Kidney (tissue), 14 donors: ENCODE results near the gene ACTN2. TPM values are rescaled to one million over a fixed set of nuclear protein-coding genes. Genes with fewer than 3 reads are reported as not detected.

Experiments used
- DNase-seq, 5 donors: peaks; one replicate each; pipeline ENCODE4 v3.0.0-alpha.2; 2013 to 2020
- FAIRE-seq: peaks from 2 replicates; lab custom pipeline; 2012; peaks lifted over from hg19 to GRCh38; lab: Jason Lieb, UNC
- H3K27ac ChIP-seq, 2 donors: one replicate each; pipeline ENCODE4 v1.7.0; 2013; ENCODE audit warnings: low read depth in 2 of 2, low read length in 2 of 2, inconsistent platforms in 1 of 2
- H3K27me3 ChIP-seq: one replicate; pipeline ENCODE4 v1.7.1; 2013; ENCODE audit warnings: low read length, inconsistent platforms; ENCODE audit not compliant: control insufficient read depth, insufficient read depth
- H3K36me3 ChIP-seq, 3 donors: one replicate each; pipeline versions ENCODE4 v1.7.0 to v1.7.1; 2013; ENCODE audit warnings: low read length in 3 of 3, control low read depth in 1 of 3, inconsistent platforms in 1 of 3; ENCODE audit not compliant: insufficient read depth in 3 of 3, control insufficient read depth in 2 of 3
- H3K4me1 ChIP-seq, 3 donors: one replicate each; pipeline versions ENCODE4 v1.7.0 to v1.7.1; 2013; ENCODE audit warnings: low read length in 3 of 3, inconsistent platforms in 1 of 3, low read depth in 1 of 3; ENCODE audit not compliant: control insufficient read depth in 2 of 3, insufficient read depth in 2 of 3
- H3K4me3 ChIP-seq, 3 donors: one replicate each; pipeline versions ENCODE4 v1.7.0 to v1.8.1; 2013; ENCODE audit warnings: low read length in 3 of 3, control low read depth in 1 of 3, inconsistent platforms in 1 of 3
- H3K9ac ChIP-seq, 3 donors: one replicate each; pipeline versions ENCODE4 v1.7.0 to v1.7.1; 2013; ENCODE audit warnings: low read length in 3 of 3, control low read depth in 1 of 3, inconsistent platforms in 1 of 3
- H3K9me3 ChIP-seq, 3 donors: one replicate each; pipeline versions ENCODE4 v1.7.0 to v1.7.1; 2013; ENCODE audit warnings: low read length in 3 of 3, control low read depth in 1 of 3, inconsistent platforms in 1 of 3; ENCODE audit not compliant: control insufficient read depth in 2 of 3, insufficient read depth in 1 of 3
- intact Hi-C: fragments of 100-400 bp; cut with DNase I; formaldehyde crosslinking; loops from one replicate; pipeline ENCODE4 v1.11.1; 2022
- polyA plus RNA-seq: library from polyadenylated mRNA; stranded (reverse); fragments of 350-450 nt; fragmentation: Illumina TruSeq; extraction: RNeasy Lipid Tissue Mini Kit (QIAGEN cat#74804); gene quantifications from one replicate; pipeline ENCODE4 v1.2.3, GENCODE V29; 2014; ENCODE audit warnings: low read depth, low replicate concordance; ENCODE audit not compliant: insufficient read depth
- total RNA-seq: library from RNA; stranded (reverse); fragmentation: NEBNext Ultra II Directional; extraction: Animal tissue kit (Norgen Biotek cat#: 25700); gene quantifications from one replicate; pipeline ENCODE4 v1.2.1, GENCODE V29; 2021
- TF ChIP-seq, protein P1 (sequence below): IDR thresholded peaks from 3 replicates; pipeline ENCODE4 v1.5.1; 2012; ENCODE audit warnings: mild to moderate bottlenecking, moderate library complexity, borderline replicate concordance; ENCODE audit not compliant: insufficient read depth; ENCODE audit errors: extremely low read depth
- donor health status: control.
- donor health status: control.
- donor health status: control.
- donor health status: control.
- donor health status: control.
- donor health status: DM: yes; HTN: yes; CAD: no.
- donor health status: Normal renal cell carcinoma (clear cell type).

ACTN2 gene
- total and polyA plus RNA-seq, 2 donors from 2014 or later, result 0.60 to 1.6 TPM

DNA sequence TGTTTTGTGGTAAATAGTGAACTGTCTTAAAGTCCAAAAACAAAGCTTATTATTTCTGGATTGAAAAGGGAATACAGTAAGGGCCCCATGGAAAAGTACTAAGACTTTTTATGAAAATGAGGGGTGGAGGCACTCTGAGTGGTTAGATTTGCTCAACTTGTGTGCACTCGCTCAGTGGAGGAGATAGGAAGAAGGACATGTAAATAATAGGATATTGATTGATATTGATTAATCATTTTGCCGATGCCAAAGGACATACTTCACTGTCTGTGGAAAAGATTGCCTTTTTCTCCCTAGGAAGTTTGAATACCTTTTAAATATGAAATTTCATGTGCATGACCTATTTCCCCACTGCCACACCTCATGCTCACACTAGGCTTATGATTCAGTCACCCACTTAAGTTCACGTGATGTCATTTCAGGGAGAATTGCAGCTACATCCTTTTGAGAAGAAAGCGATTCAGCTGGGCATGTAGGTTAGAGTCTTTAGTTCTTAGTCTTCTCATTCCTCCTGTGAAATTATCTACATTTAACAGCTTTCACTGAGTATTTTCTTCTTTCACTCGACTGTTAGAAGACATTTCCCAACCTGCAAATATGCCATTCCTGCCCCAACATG lies 113.8 kb downstream of the ACTN2 start:
- intact Hi-C loops, result no loop called here
- Histone ChIP-seq H3K4me3 (no peak overlapping the region), H3K27ac (peak overlapping the region in 1 of 2 donors; percentile 45), H3K36me3 (peaks cover 0 to under 1% (median 0%) of the 10 kb centered on the region in 3 donors), H3K27me3 (no peaks in the 10 kb centered on the region), H3K9ac (no peak overlapping the region), H3K4me1 (peaks cover 0 to 15% (median 14%) of the 10 kb centered on the region in 3 donors), H3K9me3 (no peaks in the 10 kb centered on the region)
- DNase-seq (no peak), FAIRE-seq (no peak)
- TF ChIP-seq, protein P1, sequence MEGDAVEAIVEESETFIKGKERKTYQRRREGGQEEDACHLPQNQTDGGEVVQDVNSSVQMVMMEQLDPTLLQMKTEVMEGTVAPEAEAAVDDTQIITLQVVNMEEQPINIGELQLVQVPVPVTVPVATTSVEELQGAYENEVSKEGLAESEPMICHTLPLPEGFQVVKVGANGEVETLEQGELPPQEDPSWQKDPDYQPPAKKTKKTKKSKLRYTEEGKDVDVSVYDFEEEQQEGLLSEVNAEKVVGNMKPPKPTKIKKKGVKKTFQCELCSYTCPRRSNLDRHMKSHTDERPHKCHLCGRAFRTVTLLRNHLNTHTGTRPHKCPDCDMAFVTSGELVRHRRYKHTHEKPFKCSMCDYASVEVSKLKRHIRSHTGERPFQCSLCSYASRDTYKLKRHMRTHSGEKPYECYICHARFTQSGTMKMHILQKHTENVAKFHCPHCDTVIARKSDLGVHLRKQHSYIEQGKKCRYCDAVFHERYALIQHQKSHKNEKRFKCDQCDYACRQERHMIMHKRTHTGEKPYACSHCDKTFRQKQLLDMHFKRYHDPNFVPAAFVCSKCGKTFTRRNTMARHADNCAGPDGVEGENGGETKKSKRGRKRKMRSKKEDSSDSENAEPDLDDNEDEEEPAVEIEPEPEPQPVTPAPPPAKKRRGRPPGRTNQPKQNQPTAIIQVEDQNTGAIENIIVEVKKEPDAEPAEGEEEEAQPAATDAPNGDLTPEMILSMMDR, result no peak

DNA sequence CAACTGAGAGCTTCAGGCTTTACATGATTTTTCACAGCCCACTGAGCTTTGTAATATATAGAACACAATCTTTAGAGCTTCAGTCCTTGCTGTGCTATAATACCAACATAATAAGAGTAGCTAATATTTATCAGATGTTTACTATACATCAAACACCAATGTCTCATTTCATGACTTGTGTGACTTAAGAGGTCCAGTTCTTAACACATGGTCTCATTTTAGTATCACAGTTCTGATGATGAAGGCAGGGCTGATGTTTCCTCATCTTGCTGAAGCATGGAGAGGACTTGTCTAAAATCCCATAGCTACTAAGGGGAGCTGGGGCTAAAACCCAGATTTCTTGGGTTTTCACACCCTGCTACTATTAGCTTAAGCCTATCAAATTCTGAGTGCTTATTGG lies 114.3 kb downstream of the ACTN2 start:
- FAIRE-seq (no peak), DNase-seq (no peak)
- H3K4me3 ChIP-seq, result no peak overlapping the region
- H3K9ac ChIP-seq, result no peak overlapping the region
- H3K27me3 ChIP-seq, result no peaks in the 10 kb centered on the region
- intact Hi-C loops, result no loop called here
- H3K27ac ChIP-seq, result peak overlapping the region; percentile 45 to 66
- peaks cover 0 to 2% (median 0%) of the 10 kb centered on the region in 3 donors for H3K36me3 ChIP-seq
- TF ChIP-seq, protein P1, result no peak
- peaks cover 0 to 15% (median 14%) of the 10 kb centered on the region in 3 donors for H3K4me1 ChIP-seq
- no peaks in the 10 kb centered on the region for H3K9me3 ChIP-seq

DNA sequence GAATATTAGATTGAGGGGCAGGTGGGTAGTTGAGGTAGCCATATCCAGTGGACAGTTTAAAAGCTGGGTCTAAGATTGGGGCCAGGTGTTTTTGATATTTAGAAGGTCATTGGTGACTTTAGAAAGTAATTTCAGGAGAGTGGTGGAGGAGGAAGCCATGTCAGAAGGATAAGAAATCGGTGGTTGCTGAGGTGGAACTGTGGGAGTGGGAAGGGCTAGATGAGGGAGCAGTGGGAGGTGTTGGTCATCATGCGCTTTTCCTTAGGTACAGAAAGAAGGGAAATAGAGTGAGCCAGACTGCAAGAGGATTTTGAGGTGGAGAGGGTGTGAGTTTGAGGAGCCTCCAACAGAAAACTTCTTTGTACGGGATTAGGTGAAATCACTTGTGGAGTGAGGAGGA lies 116.0 kb downstream of the ACTN2 start:
- Histone ChIP-seq H3K9ac (no peak overlapping the region), H3K27me3 (no peaks in the 10 kb centered on the region), H3K27ac (peak overlapping the region in 1 of 2 donors; percentile 66), H3K36me3 (peaks cover 0 to 5% (median 0%) of the 10 kb centered on the region in 3 donors), H3K4me1 (peaks cover 0 to 15% (median 14%) of the 10 kb centered on the region in 3 donors), H3K4me3 (no peak overlapping the region), H3K9me3 (no peaks in the 10 kb centered on the region)
- DNase-seq (no peak), FAIRE-seq (no peak)
- TF ChIP-seq, protein P1, result no peak
- intact Hi-C loops, result no loop called here
